ENCODE measurements around the gene WWC2.

WWC2 gene

DNA sequence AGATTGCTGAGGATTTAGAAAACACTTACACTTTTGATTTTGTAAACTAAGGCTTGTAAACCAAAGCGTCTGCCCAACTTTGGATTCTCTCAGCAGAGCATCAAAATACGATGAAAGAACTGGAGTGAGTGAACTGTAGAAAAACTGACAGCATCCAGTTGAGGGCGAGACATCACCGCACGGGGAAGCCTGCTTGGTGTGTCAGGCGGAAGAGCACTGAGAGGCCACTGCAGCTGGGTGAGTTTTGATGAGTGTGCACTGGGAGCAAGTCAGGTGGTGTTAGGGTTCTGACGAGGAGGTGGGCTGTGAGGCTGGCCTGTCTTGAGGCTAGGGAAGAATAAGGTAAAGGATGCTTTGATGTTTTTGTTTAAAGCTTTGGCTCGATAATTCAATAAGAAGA lies 270.0 kb downstream of the WWC2 start:
- H3K4me3 ChIP-seq (ENCODE audit: low read depth, low read length), result no peak overlapping the region
- no peak for DNase-seq
- H3K9me3 ChIP-seq (ENCODE audit: severe bottlenecking), result peaks cover 4% of the 10 kb centered on the region
- no peaks in the 10 kb centered on the region for H3K27me3 ChIP-seq (ENCODE audit: insufficient read depth, low read depth, severe bottlenecking)
- no peaks in the 10 kb centered on the region for H3K36me3 ChIP-seq
- TF ChIP-seq CTCF (IDR thresholded peaks at IDR 0.05; ENCODE audit: low read depth, low read length), result no peak
- H3K27ac ChIP-seq, result no peak overlapping the region
